HG02981 (cell line): ENCODE measurements around the gene FBXO38.
"Not testable (repeated sequence)": the region's sequence is repeated elsewhere in the genome, so short reads cannot be mapped to it uniquely, and the experiment has no call there.

ENCODE experiments used
- ATAC-seq: cut with Tn5 transposase; IDR thresholded peaks from one replicate; pipeline ENCODE4 v1.9.1; 2021; ENCODE audit warnings: mild to moderate bottlenecking, moderate library complexity; ENCODE audit not compliant: unreplicated experiment

FBXO38 gene

DNA sequence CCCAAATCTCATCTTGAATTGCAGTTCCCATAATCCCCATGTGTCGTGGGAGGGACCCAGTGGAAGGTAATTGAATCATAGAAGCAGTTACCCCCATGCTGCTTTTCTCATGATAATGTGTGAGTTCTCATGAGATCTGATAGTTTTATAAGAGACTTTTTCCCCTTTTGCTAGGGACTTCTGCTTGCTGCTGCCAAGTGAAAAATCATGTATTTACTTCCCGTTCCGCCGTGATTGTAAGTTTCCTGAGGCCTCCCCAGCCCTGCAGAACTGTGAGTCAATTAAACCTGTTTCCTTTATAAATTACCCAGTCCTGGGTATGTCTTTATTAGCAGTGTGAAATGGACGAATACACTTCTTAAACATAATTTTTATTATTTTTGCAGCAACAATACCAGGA, 85.0 kb downstream of the FBXO38 start:
- ATAC-seq, result not testable (repeated sequence)

GRCh38 chr5:148469501-148469935, 85.8 kb downstream of the FBXO38 start:
- no peak for ATAC-seq

GRCh38 chr5:148471379-148471778, 87.6 kb downstream of the FBXO38 start:
- no peak for ATAC-seq

DNA sequence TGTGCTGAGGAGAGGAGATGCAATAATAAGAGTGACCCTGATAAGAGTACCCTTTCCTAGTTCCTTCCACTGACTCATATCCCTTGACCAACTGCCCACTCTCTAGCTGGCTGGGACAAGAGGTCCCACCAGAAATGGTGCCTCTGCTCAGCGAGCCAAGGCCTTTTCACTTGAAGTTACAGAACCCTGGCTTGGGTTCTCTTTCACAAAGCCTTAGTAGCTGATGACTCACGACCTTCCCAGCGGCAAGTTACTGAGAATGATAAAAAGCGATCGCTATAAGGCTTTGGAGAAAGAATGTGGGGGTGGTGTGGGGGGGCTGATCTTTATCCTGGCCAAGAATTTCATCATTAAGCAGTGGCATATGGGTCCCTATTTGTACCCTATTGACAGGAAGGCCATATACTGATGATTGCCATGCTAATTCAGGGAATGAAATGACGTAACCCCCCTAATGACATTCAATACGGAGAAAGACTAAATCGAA, 90.3 kb downstream of the FBXO38 start:
- no peak for ATAC-seq

DNA sequence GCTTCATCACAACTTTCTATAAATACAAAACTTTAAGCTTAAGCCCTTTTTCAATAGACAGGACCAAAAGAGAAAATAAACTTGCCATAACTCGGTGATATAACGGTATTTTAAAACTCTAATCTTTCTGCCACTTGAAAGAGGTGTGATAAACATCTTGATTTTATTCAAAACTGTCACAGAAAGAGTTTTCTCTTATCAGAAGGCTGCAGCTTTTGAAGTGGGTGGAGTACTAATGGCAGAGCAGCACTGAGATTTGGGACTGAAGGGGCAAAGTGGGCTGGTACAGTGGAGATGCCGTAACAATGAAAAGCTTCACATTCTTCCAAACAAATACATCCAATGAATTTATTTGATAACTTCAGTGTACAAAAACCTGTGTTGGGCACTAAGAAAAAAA, 92.5 kb downstream of the FBXO38 start:
- ATAC-seq, result no peak

- no peak for ATAC-seq
Observed at GRCh38 chr5:148477429-148477828, 93.7 kb downstream of the FBXO38 start.

GRCh38 chr5:148482196-148482595, 98.4 kb downstream of the FBXO38 start:
- no peak for ATAC-seq

DNA sequence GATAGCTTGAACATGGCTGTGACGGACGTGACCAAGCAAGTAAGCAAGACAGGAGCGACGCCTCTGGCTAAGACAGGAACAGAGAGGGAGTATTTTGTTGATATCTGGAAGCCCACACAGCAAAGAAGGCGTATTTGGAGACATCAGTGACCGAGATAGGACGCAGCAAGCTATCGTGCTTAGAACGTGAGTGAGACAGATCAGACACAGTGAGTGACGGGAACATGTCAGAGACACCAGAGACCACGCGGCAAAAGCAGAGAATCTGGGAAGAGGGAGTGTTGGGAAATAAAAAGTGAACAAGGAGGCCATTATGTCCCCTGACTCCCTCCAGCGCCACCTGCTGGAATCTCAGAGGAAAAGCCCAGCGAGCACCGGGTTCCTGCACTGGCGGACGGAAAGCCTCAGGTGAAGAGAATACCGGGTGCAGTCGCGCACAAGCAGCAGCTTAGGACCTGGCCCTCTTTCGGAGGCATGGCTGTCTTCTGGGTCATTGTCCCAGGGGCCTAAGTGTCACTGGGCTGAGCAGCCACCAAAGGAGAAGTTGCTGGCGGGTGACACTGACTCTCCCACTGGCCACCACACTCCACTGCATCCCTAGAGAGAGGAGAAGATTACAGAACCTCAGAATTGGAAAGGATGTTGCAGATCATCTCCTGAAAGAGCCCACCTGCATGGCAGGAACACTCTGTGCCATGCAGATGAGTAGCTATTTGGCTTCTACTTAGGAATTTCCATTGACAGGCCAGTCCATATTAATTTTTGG, 99.1 kb downstream of the FBXO38 start:
- ATAC-seq, result peak; percentile 84

DNA sequence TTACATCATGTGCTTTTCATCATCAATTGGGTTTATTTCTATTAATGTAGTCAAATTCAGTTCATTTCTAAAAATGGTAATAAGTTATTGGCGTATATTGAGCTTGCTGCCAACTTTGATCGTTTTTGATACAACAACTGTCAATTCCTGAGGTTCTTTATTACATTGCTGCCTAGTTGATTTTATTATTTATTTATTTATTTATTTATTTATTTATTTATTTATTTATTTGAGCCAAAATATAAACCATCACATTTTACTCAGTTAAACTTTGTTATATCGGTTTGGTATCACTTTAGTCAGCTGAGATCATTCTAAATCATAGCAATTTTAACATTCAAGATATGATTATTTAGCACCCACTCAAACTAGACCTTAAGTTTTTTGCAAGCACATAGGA, 100.0 kb downstream of the FBXO38 start:
- ATAC-seq, result no peak

GRCh38 chr5:148484651-148485050, 100.9 kb downstream of the FBXO38 start:
- ATAC-seq, result no peak

DNA sequence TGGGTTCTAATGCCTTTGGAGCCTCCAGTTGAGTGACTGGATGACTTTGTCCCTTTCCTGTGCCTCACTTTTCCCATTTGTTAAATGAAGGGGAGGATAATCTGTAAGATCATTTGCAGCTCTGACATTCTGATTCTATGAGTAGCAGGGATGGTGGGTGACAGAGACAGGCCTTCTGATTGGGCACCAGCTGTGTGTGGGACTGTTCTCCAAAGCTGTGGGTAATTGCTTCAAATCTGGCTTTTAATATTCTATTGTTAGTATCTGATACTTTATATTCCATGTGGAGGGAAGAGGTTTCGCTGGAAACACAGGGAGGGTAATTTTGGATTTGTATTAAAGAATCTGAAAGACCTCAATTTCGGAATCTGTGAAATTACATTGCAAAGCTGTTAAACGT, 102.7 kb downstream of the FBXO38 start:
- no peak for ATAC-seq

GRCh38 chr5:148488757-148489156, 105.0 kb downstream of the FBXO38 start:
- ATAC-seq, result no peak

DNA sequence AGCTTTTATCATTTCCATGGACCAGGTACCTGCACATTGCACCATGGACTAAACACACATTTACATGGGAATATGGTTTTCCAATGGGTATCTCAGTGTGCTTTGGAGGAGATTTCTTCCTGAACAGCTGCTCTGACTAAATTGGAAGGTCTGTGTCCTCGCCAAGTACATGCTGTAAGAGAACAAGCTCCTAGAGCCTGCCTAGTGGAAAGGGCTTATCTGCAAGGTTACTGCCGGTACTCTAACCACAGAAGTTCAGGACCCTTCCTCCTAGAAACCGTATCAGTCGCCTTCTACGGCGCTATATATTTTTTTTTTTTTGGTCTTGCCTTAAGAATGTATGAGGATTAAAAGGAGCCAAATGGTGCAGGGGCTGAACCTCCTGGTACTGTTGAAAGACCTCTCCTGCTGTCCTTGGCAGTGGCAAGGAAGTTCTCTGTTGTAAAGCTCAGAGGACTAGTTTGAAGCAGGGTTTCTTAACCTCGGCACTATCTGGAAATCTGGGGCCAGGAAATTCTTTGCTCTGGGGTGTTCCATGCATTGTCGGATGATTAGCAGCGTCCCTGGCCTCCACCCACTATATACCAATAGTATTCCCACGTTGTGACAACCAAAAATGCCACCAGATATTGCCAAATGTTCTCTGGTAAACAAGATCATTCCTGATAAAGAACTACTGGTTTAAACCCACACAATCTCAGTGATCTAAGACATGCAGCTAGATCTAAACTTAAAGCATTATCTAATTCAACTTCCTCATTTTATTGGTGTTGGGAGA, 107.4 kb downstream of the FBXO38 start:
- no peak for ATAC-seq

- ATAC-seq, result no peak
Observed at GRCh38 chr5:148491793-148492184, 108.0 kb downstream of the FBXO38 start.

- ATAC-seq, result no peak
Observed at GRCh38 chr5:148492351-148492750, 108.6 kb downstream of the FBXO38 start.
